Measurements from ENCODE around the gene CRY1. TPM values are rescaled to one million over a fixed set of nuclear protein-coding genes. Genes with fewer than 3 reads are reported as not detected.

The CRY1 gene
- polyA plus RNA-seq, 1 donor from 2014 or later, result 33.4 TPM

GRCh38 chr12:106975098-106975497 is 118.3 kb downstream of the CRY1 start:
- Histone ChIP-seq H4K20me1 (ENCODE audit: insufficient read depth) (no peaks in the 10 kb centered on the region), H3K27me3 (ENCODE audit: insufficient read depth, low read depth, low read length) (no peaks in the 10 kb centered on the region)

GRCh38 chr12:106974511-106974910 is 118.8 kb downstream of the CRY1 start:
- Histone ChIP-seq H3K79me2 (replicated peaks; ENCODE audit: insufficient read depth, low read length) (no peaks in the 10 kb centered on the region), H3K9me3 (ENCODE audit: low read length) (no peaks in the 10 kb centered on the region), H3K9me2 (ENCODE audit: insufficient read depth, low read length) (no peaks in the 10 kb centered on the region), H3K9ac (ENCODE audit: low read length) (no peak overlapping the region), H3F3A (ENCODE audit: insufficient read depth, low read length, poor library complexity, severe bottlenecking) (no peaks in the 10 kb centered on the region), H3K36me3 (ENCODE audit: insufficient read depth, low read length) (peaks cover 14% of the 10 kb centered on the region), H2AFZ (ENCODE audit: low read depth, low read length) (no peak overlapping the region), H3K4me2 (ENCODE audit: low read length) (no peak overlapping the region), H4K20me1 (ENCODE audit: insufficient read depth) (no peaks in the 10 kb centered on the region), H3K27me3 (ENCODE audit: insufficient read depth, low read depth, low read length) (no peaks in the 10 kb centered on the region), H3K27ac (ENCODE audit: low read length) (no peak overlapping the region), H3K4me3 (ENCODE audit: low read length) (no peak overlapping the region)
- no peak for TF ChIP-seq EP300 (conservative IDR thresholded peaks at IDR 0.05; ENCODE audit: poor library complexity, severe bottlenecking)
- TF ChIP-seq POLR2AphosphoS5 (IDR thresholded peaks at IDR 0.05), result no peak
- TF ChIP-seq SMC3 (conservative IDR thresholded peaks at IDR 0.05; ENCODE audit: poor library complexity), result no peak
- no peak for TF ChIP-seq TAF1 (IDR thresholded peaks at IDR 0.05; ENCODE audit: low read depth)
- no peak for TF ChIP-seq MXI1 (conservative IDR thresholded peaks at IDR 0.05; ENCODE audit: poor library complexity, severe bottlenecking)
- TF ChIP-seq, protein P1, sequence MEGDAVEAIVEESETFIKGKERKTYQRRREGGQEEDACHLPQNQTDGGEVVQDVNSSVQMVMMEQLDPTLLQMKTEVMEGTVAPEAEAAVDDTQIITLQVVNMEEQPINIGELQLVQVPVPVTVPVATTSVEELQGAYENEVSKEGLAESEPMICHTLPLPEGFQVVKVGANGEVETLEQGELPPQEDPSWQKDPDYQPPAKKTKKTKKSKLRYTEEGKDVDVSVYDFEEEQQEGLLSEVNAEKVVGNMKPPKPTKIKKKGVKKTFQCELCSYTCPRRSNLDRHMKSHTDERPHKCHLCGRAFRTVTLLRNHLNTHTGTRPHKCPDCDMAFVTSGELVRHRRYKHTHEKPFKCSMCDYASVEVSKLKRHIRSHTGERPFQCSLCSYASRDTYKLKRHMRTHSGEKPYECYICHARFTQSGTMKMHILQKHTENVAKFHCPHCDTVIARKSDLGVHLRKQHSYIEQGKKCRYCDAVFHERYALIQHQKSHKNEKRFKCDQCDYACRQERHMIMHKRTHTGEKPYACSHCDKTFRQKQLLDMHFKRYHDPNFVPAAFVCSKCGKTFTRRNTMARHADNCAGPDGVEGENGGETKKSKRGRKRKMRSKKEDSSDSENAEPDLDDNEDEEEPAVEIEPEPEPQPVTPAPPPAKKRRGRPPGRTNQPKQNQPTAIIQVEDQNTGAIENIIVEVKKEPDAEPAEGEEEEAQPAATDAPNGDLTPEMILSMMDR (IDR thresholded peaks at IDR 0.05; ENCODE audit: poor library complexity, severe bottlenecking), result no peak
- no peak for TF ChIP-seq RAD21 (conservative IDR thresholded peaks at IDR 0.05)
- TF ChIP-seq, protein P2, sequence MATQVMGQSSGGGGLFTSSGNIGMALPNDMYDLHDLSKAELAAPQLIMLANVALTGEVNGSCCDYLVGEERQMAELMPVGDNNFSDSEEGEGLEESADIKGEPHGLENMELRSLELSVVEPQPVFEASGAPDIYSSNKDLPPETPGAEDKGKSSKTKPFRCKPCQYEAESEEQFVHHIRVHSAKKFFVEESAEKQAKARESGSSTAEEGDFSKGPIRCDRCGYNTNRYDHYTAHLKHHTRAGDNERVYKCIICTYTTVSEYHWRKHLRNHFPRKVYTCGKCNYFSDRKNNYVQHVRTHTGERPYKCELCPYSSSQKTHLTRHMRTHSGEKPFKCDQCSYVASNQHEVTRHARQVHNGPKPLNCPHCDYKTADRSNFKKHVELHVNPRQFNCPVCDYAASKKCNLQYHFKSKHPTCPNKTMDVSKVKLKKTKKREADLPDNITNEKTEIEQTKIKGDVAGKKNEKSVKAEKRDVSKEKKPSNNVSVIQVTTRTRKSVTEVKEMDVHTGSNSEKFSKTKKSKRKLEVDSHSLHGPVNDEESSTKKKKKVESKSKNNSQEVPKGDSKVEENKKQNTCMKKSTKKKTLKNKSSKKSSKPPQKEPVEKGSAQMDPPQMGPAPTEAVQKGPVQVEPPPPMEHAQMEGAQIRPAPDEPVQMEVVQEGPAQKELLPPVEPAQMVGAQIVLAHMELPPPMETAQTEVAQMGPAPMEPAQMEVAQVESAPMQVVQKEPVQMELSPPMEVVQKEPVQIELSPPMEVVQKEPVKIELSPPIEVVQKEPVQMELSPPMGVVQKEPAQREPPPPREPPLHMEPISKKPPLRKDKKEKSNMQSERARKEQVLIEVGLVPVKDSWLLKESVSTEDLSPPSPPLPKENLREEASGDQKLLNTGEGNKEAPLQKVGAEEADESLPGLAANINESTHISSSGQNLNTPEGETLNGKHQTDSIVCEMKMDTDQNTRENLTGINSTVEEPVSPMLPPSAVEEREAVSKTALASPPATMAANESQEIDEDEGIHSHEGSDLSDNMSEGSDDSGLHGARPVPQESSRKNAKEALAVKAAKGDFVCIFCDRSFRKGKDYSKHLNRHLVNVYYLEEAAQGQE (IDR thresholded peaks at IDR 0.05; ENCODE audit: borderline replicate concordance), result no peak
- TF ChIP-seq EZH2 (IDR thresholded peaks at IDR 0.05; ENCODE audit: borderline replicate concordance, insufficient read depth, low read length, poor library complexity, severe bottlenecking), result no peak

More at GRCh38 chr12:106975098-106975497, 118.3 kb downstream of the CRY1 start:
- no peak overlapping the region for H3K9ac ChIP-seq (ENCODE audit: low read length)
- peaks cover 14% of the 10 kb centered on the region for H3K36me3 ChIP-seq (ENCODE audit: insufficient read depth, low read length)
- no peaks in the 10 kb centered on the region for H3K9me3 ChIP-seq (ENCODE audit: low read length)
- no peaks in the 10 kb centered on the region for H3K9me2 ChIP-seq (ENCODE audit: insufficient read depth, low read length)
- H2AFZ ChIP-seq (ENCODE audit: low read depth, low read length), result no peak overlapping the region
- no peak overlapping the region for H3K27ac ChIP-seq (ENCODE audit: low read length)
- TF ChIP-seq POLR2AphosphoS5 (IDR thresholded peaks at IDR 0.05) (no peak), EP300 (conservative IDR thresholded peaks at IDR 0.05; ENCODE audit: poor library complexity, severe bottlenecking) (no peak)
- TF ChIP-seq, protein P1 (IDR thresholded peaks at IDR 0.05; ENCODE audit: poor library complexity, severe bottlenecking), result no peak
- H3K4me3 ChIP-seq (ENCODE audit: low read length), result no peak overlapping the region
- H3K4me2 ChIP-seq (ENCODE audit: low read length), result no peak overlapping the region
- H3K79me2 ChIP-seq (replicated peaks; ENCODE audit: insufficient read depth, low read length), result no peaks in the 10 kb centered on the region
- no peaks in the 10 kb centered on the region for H3F3A ChIP-seq (ENCODE audit: insufficient read depth, low read length, poor library complexity, severe bottlenecking)

Measured in neural cell (in vitro differentiated cells).